LNCAP (cell line): ENCODE measurements around the gene KMT2D.

Experiments
- TF ChIP-seq, protein P1 (sequence below): fragments of 450-650 bp; IDR thresholded peaks from 2 replicates; pipeline ENCODE4 v1.5.1; 2017; ENCODE audit warnings: mild to moderate bottlenecking

The KMT2D gene

GRCh38 chr12:49092086-49092815 is 31.7 kb upstream of the KMT2D start:
- TF ChIP-seq, protein P1, sequence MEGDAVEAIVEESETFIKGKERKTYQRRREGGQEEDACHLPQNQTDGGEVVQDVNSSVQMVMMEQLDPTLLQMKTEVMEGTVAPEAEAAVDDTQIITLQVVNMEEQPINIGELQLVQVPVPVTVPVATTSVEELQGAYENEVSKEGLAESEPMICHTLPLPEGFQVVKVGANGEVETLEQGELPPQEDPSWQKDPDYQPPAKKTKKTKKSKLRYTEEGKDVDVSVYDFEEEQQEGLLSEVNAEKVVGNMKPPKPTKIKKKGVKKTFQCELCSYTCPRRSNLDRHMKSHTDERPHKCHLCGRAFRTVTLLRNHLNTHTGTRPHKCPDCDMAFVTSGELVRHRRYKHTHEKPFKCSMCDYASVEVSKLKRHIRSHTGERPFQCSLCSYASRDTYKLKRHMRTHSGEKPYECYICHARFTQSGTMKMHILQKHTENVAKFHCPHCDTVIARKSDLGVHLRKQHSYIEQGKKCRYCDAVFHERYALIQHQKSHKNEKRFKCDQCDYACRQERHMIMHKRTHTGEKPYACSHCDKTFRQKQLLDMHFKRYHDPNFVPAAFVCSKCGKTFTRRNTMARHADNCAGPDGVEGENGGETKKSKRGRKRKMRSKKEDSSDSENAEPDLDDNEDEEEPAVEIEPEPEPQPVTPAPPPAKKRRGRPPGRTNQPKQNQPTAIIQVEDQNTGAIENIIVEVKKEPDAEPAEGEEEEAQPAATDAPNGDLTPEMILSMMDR, result peak; percentile 26; the same call in 1 of the 2 replicates

- TF ChIP-seq, protein P1, result no peak
These were observed 31.2 kb upstream of the KMT2D start for GRCh38 chr12:49091836-49092085.

GRCh38 chr12:49091056-49091835 is 30.7 kb upstream of the KMT2D start:
- TF ChIP-seq, protein P1, result no peak

- TF ChIP-seq, protein P1, result peak; percentile 34
These were observed 29.5 kb upstream of the KMT2D start for GRCh38 chr12:49089821-49090773.

DNA sequence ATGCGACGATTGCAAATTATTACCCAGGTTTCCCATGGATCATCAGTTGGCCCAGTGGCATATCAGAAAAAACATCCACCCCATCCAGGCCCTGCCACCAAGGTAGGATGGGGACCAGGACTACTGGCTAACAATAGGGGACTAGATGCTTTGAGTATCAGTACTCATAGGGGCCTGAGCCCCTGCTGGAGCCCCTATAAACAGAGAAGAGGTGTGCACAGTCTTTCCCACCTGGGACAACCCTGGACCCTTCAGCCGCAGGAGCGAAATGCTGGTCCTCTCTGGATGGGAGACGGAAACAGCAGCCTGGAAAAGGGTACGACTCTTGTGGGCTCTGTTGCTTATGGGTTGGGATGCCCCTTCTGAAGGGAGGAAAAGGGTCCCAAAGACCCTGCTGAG is 28.3 kb upstream of the KMT2D start:
- TF ChIP-seq, protein P1, result no peak

GRCh38 chr12:49088150-49088931 is 27.7 kb upstream of the KMT2D start:
- TF ChIP-seq, protein P1, result peak; percentile 89

- TF ChIP-seq, protein P1, result no peak
These were observed 25.5 kb upstream of the KMT2D start for GRCh38 chr12:49086116-49086515.
